Glutamatergic neuron (in vitro differentiated cells): ENCODE data around the gene PHLPP1. TPM values are rescaled to one million over a fixed set of nuclear protein-coding genes. Genes with fewer than 3 reads are reported as not detected.
"Not testable (repeated sequence)": the region's sequence is repeated elsewhere in the genome, so short reads cannot be mapped to it uniquely, and the experiment has no call there.

Experiments
- DNase-seq: peaks from one replicate; pipeline ENCODE4 v3.0.0; 2022
- H3K27ac Mint-ChIP-seq: one replicate; pipeline ENCODE4 v1.8.0; 2020; ENCODE audit warnings: mild to moderate bottlenecking, mixed read lengths, inconsistent platforms; ENCODE audit not compliant: unreplicated experiment
- H3K27me3 Mint-ChIP-seq: one replicate; pipeline ENCODE4 v1.8.0; 2020; ENCODE audit warnings: mild to moderate bottlenecking, moderate library complexity, mixed read lengths, inconsistent platforms; ENCODE audit not compliant: unreplicated experiment
- H3K36me3 Mint-ChIP-seq: one replicate; pipeline ENCODE4 v1.8.0; 2020; ENCODE audit warnings: mild to moderate bottlenecking, mixed read lengths, inconsistent platforms; ENCODE audit not compliant: unreplicated experiment
- H3K4me1 Mint-ChIP-seq: one replicate; pipeline ENCODE4 v1.8.0; 2020; ENCODE audit warnings: mild to moderate bottlenecking, low read depth, mixed read lengths, inconsistent platforms; ENCODE audit not compliant: unreplicated experiment
- H3K4me3 Mint-ChIP-seq: one replicate; pipeline ENCODE4 v1.8.0; 2020; ENCODE audit warnings: mild to moderate bottlenecking, mixed read lengths, inconsistent platforms; ENCODE audit not compliant: unreplicated experiment
- H3K9me3 Mint-ChIP-seq: one replicate; pipeline ENCODE4 v1.8.0; 2020; ENCODE audit warnings: mild to moderate bottlenecking, moderate library complexity, mixed read lengths, inconsistent platforms; ENCODE audit not compliant: unreplicated experiment
- CTCF ChIP-seq: fragments of 200-600 bp; sonication (generic); IDR thresholded peaks from one replicate; pipeline ENCODE4 v1.5.0; 2021; ENCODE audit not compliant: partially characterized antibody, unreplicated experiment
- total RNA-seq: library from RNA; stranded (reverse); fragmentation: NEBNext Ultra II Directional; extraction: Animal tissue kit (Norgen Biotek cat#: 25700); gene quantifications from one replicate; pipeline ENCODE4 v1.2.1, GENCODE V29; 2021; ENCODE audit not compliant: unreplicated experiment

Gene PHLPP1
- total RNA-seq, 1 donor from 2014 or later: 14.0 TPM

GRCh38 chr18:62736077-62736855, 20.9 kb downstream of the PHLPP1 start:
- no peak for TF ChIP-seq CTCF
- Mint-ChIP-seq H3K9me3 (no peaks in the 10 kb centered on the region), H3K4me1 (peaks cover 20% of the 10 kb centered on the region), H3K4me3 (no peak overlapping the region), H3K27me3 (no peaks in the 10 kb centered on the region), H3K27ac (no peak overlapping the region), H3K36me3 (peaks cover 17% of the 10 kb centered on the region)
- no peak for DNase-seq

DNA sequence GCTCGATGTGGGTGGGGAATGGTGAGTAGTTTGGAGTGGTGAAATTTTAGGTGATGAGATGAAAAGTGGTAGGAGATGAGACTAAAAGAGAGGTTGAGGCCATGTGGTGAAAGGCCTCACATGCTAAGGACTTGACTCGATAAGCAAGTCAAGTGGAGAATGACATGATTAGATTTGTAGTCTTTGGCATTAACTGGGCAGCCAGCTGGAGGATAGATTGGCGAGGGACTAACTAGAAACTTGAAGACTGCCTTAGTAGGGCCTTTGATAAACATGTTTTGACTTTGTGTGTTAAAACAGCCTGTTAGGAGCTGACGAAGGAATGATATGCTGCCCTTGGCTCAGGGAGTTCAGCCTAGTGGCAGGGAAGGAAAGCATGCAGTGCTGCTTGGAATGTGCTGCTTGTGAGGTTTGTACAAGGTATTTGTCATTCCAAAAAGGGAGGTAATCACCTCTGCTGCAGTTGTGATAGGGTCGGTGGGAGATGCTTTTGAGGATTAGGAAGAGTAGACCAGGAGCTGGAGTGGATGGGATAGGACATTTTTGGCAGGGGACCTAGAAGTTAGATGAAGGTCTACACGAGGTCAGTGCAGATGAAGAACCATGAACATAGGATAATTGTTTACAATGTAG, 22.0 kb downstream of the PHLPP1 start:
- no peak for TF ChIP-seq CTCF
- Mint-ChIP-seq H3K4me1 (peaks cover 22% of the 10 kb centered on the region), H3K36me3 (peaks cover 8% of the 10 kb centered on the region), H3K27ac (no peak overlapping the region), H3K9me3 (no peaks in the 10 kb centered on the region), H3K27me3 (no peaks in the 10 kb centered on the region), H3K4me3 (no peak overlapping the region)
- DNase-seq: no peak

- Mint-ChIP-seq H3K27ac (no peak overlapping the region), H3K4me1 (peaks cover 23% of the 10 kb centered on the region), H3K36me3 (no peaks in the 10 kb centered on the region), H3K4me3 (no peak overlapping the region), H3K27me3 (no peaks in the 10 kb centered on the region), H3K9me3 (peaks cover under 1% of the 10 kb centered on the region)
- no peak for DNase-seq
- no peak for TF ChIP-seq CTCF
Observed at GRCh38 chr18:62738639-62739038, 23.3 kb downstream of the PHLPP1 start.

GRCh38 chr18:62739911-62740310, 24.6 kb downstream of the PHLPP1 start:
- Mint-ChIP-seq H3K27ac (no peak overlapping the region), H3K4me3 (no peak overlapping the region), H3K36me3 (no peaks in the 10 kb centered on the region), H3K27me3 (no peaks in the 10 kb centered on the region), H3K9me3 (peaks cover 1% of the 10 kb centered on the region), H3K4me1 (peaks cover 23% of the 10 kb centered on the region)
- no peak for DNase-seq
- no peak for TF ChIP-seq CTCF

DNA sequence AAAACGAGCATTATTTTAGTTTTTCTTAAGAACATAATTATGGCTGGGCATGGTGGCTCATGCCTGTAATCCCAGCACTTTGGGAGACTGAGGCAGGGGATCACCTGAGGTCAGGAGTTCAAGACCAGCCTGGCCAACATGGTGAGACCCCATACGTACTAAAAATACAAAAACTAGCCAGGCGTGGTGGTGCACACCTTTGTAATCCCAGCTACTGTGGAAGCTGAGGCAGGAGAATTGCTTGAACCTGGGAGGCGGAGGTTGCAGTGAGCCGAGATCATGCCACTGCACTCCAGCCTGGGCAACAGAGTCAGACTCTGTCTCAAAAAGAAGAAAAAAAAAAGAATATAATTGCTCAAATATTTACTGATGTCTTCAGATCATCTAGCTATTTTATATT, 25.3 kb downstream of the PHLPP1 start:
- peaks cover 23% of the 10 kb centered on the region for H3K4me1 Mint-ChIP-seq
- H3K27ac Mint-ChIP-seq, DNase-seq, H3K27me3 Mint-ChIP-seq, H3K36me3 Mint-ChIP-seq, H3K4me3 Mint-ChIP-seq, H3K9me3 Mint-ChIP-seq: not testable (repeated sequence)
